GM12864 (cell line): ENCODE results near the gene ALPI.
"Not testable (repeated sequence)": the region's sequence is repeated elsewhere in the genome, so short reads cannot be mapped to it uniquely, and the experiment has no call there.

Source experiments
- DNase-seq: peaks from one replicate; pipeline ENCODE4 v3.0.0-alpha.2; 2011; ENCODE audit warnings: low read depth
- H3K4me3 ChIP-seq: 2 replicates; pipeline ENCODE4 v1.5.1; 2011; ENCODE audit warnings: mild to moderate bottlenecking, low read depth, low read length, control low read depth
- CTCF ChIP-seq: IDR thresholded peaks from 2 replicates; pipeline ENCODE4 v1.5.1; 2011; ENCODE audit warnings: low read depth, mild to moderate bottlenecking, moderate library complexity, low read length, control low read depth, inconsistent platforms; ENCODE audit errors: missing control alignments

ALPI gene

GRCh38 chr2:232418466-232419244 is 37.3 kb upstream of the ALPI start:
- no peak for TF ChIP-seq CTCF
- H3K4me3 ChIP-seq, result no peak overlapping the region
- DNase-seq, result no peak

- H3K4me3 ChIP-seq, result no peak overlapping the region
- no peak for DNase-seq
- TF ChIP-seq CTCF, result no peak
Measured at GRCh38 chr2:232419245-232420072, 36.5 kb upstream of the ALPI start.

GRCh38 chr2:232420073-232420454 is 35.9 kb upstream of the ALPI start:
- no peak overlapping the region for H3K4me3 ChIP-seq

GRCh38 chr2:232420463-232421188 is 35.3 kb upstream of the ALPI start:
- no peak for TF ChIP-seq CTCF
- no peak overlapping the region for H3K4me3 ChIP-seq
- DNase-seq, result no peak

More at GRCh38 chr2:232420073-232420454, 35.9 kb upstream of the ALPI start:
- DNase-seq, result no peak
- TF ChIP-seq CTCF, result no peak

- H3K4me3 ChIP-seq, result no peak overlapping the region
- TF ChIP-seq CTCF, result no peak
- no peak for DNase-seq
Measured at GRCh38 chr2:232421189-232421785, 34.7 kb upstream of the ALPI start.

GRCh38 chr2:232422051-232422450 is 33.9 kb upstream of the ALPI start:
- DNase-seq, result no peak
- TF ChIP-seq CTCF, result no peak
- H3K4me3 ChIP-seq, result no peak overlapping the region

GRCh38 chr2:232422996-232423395 is 33.0 kb upstream of the ALPI start:
- not testable (repeated sequence) for DNase-seq, H3K4me3 ChIP-seq

- H3K4me3 ChIP-seq, DNase-seq: not testable (repeated sequence)
Measured at GRCh38 chr2:232423407-232423806, 32.5 kb upstream of the ALPI start.
